Panc1 (cell line): ENCODE results near the gene NLRP7.
"Not testable (repeated sequence)": the region's sequence is repeated elsewhere in the genome, so short reads cannot be mapped to it uniquely, and the experiment has no call there.

Experiments
- POLR2AphosphoS5 ChIP-seq: IDR thresholded peaks from 2 replicates; pipeline ENCODE4 v1.6.1; 2012; ENCODE audit warnings: mild to moderate bottlenecking, low read depth, low read length, moderate library complexity
- TF ChIP-seq, protein P1 (sequence below): fragments of 450-650 bp; IDR thresholded peaks from 2 replicates; pipeline ENCODE4 v1.5.1; 2017; ENCODE audit warnings: mild to moderate bottlenecking

DNA sequence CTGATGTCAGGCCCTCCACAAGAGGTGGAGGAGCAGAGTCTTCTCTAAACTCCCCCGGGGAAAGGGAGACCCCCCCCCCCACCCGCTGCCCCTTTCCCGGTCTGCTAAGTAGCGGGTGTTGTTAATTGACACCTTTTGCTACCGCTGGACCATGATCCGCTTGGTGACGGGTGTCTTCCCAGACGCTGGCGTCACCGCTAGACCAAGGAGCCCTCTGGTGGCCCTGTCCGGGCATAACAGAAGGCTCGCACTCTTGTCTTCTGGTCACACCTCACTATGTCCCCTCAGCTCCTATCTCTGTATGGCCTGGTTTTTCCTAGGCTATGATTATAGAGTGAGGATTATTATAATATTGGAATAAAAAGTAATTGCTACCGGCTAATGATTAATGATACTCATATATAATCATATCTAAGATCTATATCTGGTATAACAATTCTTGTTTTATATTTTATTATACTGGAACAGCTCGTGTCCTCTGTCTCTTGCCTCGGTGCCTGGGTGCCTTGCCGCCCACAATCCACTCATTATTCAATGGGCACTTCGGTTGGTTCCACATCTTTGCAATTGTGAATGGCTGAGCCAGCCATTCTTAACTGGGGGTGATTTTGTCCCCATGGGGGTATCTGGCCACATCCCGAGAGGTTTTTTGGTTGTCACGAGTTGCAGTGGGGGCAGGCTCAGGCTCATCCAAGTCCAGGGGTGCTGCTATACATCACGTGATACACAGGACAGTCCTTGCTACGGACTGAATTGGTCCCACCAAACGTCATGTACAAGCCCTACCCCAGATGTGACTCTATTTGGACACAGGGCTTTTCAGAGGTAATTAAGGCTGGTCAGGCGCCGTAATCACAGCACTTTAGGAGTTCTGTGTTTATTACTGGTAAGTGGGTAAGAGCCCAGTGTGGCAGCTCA lies 27.4 kb downstream of the NLRP7 start:
- TF ChIP-seq, protein P1, sequence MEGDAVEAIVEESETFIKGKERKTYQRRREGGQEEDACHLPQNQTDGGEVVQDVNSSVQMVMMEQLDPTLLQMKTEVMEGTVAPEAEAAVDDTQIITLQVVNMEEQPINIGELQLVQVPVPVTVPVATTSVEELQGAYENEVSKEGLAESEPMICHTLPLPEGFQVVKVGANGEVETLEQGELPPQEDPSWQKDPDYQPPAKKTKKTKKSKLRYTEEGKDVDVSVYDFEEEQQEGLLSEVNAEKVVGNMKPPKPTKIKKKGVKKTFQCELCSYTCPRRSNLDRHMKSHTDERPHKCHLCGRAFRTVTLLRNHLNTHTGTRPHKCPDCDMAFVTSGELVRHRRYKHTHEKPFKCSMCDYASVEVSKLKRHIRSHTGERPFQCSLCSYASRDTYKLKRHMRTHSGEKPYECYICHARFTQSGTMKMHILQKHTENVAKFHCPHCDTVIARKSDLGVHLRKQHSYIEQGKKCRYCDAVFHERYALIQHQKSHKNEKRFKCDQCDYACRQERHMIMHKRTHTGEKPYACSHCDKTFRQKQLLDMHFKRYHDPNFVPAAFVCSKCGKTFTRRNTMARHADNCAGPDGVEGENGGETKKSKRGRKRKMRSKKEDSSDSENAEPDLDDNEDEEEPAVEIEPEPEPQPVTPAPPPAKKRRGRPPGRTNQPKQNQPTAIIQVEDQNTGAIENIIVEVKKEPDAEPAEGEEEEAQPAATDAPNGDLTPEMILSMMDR: not testable (repeated sequence)
- TF ChIP-seq POLR2AphosphoS5: not testable (repeated sequence)
